ENCODE data around the gene PHC1.
"Not testable (repeated sequence)": the region's sequence is repeated elsewhere in the genome, so short reads cannot be mapped to it uniquely, and the experiment has no call there.

Gene PHC1

DNA sequence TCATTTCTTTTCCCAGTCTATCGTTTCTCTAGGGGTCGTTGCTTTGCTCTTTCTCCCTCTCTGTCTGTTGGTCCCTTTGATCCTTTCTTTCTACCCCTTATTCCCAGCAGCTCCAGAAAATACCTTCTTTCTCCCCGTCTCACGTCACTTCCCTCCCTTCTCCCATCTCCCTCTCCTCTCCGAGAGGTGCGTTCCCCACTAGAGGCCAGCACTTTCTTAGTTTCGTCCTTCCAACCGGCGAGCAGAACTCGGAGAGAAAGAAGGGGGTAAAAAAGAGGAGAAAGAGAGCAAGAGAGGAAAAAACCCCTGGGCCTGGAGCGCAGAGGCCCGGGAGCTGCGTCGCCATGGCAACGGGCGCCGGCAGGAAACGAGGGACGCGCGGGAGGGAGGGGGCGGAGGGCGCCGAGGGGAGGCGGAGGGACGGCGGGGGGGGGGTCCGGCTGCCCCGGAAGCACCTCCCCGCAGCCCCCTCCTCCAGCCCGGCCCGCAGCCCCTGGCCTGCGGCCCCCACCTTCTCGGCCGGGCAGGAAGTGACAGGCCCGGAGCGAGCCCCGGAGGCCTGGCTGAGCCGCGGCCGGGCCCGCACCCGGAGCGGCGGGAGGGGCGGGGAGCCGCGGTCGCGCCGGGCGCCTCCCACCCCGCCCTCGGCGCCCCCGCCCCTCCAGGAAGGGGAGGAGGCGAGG, at the start of gene PHC1:
PHC1 (plus strand) TSS at position 477 of the 683 bp plus-strand sequence. CDS start 3,169 bp downstream, outside the sequence.
- peak; percentile 85 for DNase-seq

DNA sequence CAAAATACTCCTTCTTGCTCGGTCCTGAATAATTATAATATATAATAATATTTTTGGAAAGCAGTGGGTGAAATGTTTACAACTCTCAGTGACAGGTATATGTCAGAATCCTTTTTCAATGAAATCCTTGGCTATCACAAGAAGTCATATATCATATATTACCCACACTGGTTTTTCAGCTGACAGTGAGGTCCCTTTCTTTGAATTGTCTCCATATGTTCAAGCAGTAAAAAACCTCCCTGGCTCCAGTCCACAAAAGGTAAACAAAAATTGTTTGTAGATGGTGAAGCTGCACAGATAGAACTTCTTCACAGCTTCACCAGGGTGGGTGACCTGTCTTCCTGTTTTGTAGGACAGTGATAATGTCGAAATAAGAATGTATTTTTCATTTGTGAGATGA, 47.9 kb upstream of the PHC1 start:
- DNase-seq = no peak

DNA sequence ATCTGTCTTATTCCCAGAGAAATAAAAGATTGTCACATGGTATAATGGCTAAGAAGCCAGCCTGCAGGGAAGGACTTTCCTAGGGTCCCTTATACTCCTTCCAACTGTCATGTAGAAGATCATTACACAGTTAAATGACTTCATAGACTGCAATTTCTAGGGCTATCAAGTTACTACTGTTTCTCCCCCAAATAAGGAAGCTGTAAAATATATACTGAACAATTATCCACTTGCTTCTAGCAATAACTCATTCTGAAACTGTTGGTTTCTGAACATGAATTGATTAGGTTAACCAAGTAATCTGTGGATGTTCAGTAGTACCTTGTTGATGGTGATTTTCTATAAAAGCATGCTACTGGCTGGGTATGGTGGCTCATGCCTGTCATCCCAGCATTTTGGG, 47.3 kb upstream of the PHC1 start:
- no peak for DNase-seq

DNA sequence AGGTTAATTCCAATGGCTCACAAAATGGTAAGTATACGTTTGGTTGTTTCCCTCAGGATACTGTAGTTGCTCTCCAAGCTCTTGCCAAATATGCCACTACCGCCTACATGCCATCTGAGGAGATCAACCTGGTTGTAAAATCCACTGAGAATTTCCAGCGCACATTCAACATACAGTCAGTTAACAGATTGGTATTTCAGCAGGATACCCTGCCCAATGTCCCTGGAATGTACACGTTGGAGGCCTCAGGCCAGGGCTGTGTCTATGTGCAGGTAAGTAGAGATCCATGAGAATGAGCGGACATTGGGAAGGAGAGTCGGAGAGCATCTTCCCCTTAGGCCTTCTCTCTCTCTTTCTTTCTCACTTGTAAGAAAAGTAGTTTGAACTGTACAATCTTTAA, 46.5 kb upstream of the PHC1 start:
- DNase-seq = no peak

DNA sequence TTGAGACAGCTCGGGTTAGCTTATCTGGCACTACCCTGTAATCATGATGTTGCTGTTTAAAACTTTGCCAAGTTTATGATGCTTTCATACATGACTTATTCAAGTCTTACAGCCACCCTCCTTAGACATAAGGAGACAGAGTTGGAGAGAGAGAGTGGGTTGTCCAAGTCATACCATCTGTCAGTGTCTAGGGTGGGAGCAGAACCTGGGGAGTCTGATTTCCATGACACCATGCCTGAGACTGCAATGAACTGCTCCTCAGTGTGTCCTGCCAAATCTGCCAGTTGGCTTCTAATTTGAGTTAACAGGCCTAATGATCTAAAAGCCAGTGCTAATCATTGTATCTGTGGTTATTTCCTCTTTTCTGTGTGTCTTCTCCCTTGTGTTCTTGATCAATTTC, 43.7 kb upstream of the PHC1 start:
- DNase-seq = no peak

DNA sequence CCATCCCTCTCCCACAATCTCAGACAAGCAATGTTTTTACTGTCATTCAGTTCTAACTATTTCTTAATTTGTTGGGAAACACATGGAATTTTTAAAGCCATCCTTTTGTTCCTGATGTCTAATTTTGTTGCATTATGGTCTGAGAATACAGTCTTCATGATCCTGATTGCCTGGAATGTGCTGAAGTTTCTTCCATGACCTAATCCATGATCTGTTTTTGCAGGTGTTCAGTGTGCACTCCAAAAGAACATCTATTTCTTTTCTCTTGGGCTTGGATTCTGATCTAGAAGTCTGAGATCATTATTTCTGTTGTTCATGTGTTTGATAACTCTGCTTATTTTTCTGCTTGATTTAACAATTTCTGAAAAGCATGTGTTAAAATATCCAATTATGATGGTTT, 43.2 kb upstream of the PHC1 start:
- DNase-seq = no peak

DNA sequence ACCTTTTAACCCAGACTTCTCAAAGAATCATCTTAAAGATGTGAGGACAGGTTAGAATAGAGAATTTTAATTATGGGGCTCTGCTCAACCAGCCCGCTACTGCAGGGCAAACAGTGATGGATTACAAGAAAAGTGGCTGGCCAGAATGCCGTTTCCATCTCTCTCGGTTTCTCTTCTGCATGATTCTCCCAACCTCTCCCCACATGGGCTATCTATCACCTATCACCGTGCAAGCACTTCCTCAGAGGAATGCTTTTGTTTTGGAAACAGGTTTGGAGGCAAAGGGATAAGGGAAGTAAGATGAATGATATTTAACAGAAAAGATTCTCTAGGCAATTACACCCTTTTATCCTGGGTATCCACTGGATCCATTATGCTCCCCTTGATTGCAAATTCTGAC, 37.4 kb upstream of the PHC1 start:
- DNase-seq = no peak

DNA sequence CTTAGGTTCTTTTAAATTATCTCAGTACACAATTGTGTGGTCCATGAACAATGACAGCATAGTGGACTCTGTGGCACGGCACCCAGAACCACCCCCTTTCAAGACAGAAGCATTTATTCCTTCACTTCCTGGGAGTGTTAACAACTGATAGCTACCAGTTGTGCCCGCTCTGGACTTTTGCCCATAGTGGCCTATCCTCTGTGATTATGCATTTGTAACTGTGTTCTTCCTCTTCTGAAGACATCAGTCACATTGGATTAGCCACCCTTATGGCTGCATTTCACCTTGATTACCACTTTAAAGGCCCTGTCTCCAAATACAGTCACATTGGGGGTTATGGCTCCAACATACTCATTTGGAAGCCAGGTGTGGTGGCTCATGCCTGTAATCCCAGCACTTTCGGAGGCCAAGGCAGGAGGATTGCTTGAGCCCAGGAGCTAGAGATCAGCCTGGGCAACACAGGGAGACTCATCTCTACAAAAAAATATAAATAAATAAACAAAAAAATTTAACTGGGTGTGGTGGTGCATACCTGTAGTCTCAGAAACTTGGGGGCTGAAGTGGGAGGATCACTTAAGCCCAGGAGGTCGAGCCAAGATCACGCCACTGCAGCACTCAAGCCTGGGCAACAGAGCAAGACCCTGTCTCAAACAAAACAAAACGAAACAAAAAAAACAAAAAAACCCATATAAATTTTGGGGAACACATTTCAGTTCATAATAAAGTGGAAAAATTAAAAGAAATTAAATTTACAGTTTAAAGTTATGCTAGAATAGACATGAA, 27.6 kb upstream of the PHC1 start:
- DNase-seq = no peak

DNA sequence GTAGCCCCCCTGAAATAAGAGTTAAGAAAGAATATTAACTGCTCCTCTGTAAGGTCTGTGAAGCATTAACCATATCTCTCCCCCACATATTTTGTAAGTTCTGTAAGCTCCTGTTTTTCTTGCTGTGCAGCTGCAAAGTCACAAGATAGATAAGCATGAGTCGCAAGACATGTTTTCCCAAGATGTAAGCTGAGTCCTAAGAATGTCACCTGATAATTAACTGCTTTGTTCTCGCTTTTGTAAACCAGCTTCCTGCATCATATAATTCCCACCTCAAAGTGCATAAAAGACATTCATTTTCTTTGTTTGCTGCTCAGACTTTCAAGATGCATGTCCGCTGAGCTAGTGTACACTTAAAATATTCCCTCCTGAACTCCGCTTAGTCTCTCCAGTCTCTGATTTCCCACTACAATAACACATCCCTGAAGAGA, 27.0 kb upstream of the PHC1 start:
- DNase-seq = no peak

DNA sequence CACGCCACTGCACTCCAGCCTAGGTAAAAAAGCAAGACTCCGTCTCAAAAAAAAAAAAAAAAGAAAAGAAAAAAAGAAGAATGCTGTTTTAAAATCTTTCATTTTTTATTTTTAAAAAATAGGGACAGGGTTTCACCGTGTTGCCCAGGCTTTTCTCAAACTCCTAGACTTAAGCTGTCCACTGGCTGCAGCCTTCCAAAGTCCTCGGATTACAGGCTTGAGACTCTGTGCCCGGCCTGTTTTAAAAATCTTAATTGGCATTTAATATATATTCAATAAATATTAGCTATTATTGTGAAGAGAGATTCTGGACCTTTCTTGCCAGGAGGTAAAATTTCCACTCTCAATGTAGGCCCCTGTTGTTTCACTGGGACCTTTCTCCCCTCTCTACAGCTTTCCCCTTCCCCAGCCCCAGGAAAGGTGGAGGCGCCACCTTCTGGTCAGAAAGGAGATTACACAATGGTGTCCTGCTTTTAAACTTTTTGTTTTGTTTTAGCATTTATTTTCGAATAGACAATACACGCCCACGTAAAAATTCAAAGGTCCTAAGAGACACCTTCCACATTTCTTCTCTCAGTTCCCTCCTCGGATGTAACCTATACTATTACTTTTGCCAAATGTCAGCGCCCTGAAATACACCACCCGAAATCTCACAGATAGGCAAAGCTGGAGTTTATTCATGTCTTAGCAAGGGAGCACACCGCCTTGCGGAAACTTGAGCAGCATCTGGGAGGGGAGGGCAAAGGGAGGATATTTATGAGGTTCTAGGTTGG, 23.8 kb upstream of the PHC1 start:
- peak; percentile 72 for DNase-seq

DNA sequence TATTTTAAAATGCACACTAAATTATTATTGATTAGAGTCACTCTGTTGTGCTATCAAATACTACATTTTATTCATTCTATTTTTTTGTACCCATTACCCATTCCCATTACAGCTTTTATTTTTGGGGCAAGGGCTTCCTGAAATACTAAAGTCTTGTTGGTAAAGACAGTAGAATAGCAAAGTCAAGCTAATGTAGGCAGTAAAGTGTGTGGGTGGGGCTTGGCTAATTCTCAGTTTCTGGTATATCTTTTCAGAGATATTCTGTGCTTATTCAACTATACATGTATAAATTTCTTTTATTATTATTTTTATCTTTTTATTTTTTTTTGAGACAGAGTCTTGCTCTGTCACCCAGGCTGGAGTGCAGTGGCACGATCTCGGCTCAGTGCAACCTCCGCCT, 22.3 kb upstream of the PHC1 start:
- DNase-seq = no peak

DNA sequence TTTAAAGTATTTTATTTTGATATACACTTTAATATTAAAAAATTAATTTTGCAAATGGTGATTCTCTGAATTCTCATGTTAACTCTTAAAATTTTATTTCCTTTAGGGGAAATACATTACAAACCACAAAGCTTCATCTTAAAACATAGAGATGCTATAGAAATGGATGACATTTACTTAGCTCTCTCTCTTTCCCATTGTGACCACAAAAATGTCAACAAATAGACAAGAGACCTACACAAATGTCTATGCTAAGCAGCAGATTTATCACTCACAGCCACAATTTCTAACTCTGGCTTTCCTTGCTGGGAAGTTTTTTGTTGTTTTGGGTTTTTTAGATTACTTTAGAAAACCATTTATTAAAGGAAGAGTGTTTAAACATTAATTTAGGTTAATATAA, 19.9 kb upstream of the PHC1 start:
- no peak for DNase-seq

DNA sequence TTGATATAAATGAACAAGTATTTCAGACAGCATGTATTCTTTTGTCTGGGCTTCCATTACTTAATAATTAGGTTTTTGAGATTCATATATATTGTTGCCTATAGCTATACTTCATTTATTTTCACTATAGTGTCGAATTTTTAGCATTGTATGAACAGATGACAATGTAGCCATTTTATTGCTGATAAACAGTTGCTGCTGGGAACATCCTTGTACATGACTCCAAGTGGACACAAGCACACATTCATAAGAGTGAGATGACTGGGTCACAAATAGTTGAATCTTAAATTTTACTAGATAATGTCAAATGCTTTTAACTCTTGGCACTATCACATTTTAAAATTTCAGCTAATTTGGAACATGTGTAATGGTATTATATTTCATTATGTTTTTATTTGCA, 19.3 kb upstream of the PHC1 start:
- DNase-seq = no peak

DNA sequence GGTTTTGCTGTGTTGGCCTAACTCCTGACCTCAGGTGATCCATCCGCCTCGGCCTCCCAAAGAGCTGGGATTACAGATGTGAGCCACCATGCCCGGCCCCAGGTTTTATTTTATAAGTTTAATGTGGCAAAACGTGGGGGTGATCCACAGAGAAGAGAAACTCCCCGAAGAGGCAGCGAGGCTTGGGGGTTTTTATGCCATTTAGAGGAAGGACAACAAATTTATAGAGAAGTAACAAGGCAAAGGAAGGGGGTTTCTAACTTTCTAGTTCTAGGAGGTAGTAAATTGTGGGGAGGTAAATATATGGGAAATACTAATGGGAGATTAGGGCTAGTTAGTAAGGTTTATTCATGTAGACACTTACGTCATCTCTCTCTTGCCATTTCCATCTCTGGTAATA, 17.2 kb upstream of the PHC1 start:
- DNase-seq = no peak

DNA sequence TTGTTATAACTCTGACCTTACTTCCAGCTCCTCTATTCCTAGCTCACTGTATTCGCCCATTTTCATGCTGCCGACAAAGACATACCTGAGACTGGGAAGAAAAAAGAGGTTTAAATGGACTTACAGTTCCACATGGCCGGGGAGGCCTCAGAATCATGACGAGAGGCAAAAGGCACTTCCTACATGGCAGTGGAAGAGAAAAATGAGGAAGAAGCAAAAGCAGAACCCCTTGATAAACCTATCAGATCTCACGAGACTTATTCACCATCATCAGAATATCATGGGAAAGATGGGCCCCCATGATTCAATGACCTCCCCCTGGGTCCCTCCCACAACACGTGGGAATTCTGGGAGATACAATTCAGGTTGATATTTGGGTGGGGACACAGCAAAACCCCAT, 14.5 kb upstream of the PHC1 start:
- no peak for DNase-seq

DNA sequence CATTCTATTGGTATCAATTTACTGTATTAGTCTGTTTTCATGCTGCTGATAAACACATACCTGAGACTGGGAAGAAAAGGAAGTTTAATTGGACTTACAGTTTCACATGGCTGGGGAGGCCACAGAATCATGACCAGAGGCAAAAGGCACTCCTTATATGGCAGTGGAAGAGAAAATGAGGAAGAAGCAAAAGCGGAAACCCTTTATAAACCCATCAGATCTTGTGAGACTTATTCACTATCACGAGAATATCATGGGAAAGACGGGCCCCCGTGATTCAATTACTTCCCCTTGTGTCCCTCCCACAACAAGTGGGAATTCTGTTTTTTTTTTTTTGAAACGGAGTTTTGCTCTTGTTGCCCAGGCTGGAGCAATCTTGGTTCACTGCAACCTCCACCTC, 11.6 kb upstream of the PHC1 start:
- DNase-seq = not testable (repeated sequence)

DNA sequence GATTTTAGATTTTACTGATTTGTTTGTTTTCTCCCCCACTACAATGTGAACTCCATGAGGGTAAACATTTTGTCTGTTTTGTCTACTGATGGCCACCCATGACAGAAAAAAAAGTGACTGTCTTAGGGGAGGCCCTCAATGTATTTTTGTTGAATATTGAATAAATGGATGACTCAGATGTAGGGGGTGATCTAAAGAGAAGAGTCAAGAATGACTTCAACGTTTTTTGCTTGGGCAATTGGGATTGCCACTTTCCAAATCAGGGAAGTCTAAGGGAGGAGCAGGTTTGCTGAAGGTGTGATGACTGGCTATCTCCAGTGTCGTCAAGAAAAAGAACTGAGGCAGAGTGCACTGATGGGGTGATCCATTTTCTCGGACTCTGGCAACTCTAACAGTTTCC, 10.7 kb upstream of the PHC1 start:
- no peak for DNase-seq

DNA sequence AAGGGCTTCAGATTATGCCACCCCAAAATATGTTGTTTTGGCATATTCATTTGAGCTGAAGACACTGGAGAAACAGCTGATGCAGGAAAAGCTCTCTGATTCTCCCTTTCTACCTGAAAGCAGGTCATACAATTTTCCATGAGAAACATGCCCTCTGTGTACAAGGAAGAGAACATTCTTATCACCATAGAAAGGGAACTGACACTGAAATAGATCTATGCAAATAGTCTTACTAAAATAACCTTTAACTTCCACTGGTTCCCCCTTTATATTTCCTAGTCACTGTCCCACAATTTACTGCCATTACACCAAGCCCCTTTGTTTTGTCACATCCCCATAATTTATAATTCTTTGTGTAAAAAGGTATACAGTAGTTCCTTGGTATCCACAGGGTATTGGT, 9.6 kb upstream of the PHC1 start:
- DNase-seq = no peak

DNA sequence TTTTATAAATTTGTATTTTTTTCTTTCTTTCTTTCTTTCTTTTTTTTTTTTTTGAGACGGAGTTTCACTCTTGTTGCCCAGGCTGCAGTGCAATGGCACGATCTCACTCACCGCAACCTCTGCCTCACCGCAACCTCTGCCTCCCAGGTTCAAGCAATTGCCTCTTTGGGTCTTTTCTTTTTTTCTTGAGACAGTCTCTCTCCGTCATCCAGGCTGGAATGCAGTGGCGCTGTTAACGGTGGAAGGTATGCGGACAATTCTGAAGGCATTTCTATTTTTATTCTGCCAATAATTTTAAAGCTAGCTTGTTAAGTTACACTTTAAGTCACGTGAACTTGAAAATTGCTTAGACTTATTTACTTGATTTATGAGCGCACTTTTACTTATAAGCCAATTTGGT, 8.8 kb upstream of the PHC1 start:
- no peak for DNase-seq

DNA sequence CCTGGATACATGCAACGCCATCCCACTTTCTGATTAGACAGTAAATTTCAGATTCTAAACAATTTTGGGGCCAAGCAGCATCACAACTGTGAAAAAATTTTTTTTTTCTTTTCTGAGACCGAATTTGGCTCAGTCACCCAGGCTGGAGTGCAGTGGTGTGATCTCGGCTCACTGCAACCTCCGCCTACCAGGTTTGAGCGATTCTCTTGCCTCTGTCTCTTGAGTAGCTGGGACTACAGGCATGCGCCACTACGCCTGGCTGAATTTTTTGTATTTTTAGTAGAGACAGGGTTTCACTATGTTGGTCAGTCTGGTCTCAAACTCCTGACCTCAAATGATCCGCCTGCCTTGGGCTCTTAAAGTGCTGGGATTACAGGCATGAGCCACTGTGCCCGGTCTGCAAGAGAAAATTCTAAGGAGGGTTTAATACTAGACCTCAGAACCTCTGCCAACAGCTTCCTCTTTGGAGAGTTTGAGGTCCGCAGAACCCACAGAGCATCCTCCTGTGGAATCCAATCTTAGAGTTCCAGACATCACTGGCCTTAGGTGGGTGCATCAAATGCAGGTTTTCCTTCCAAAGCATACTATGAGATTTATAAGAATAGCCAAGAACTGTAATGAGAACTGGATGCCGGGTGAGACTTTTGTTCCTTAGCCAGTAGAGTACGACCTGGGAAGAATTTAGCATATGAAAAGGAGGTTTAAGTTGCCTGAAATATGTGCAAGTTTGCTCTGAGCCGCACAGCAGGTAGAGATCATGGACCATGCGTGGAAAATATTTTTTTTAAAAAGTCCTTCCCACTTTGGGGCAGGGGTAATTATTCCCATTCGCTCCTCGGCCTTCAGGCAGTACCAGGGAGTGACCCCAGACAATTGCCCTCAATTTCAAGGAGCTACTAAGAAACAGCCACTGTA, 7.8 kb upstream of the PHC1 start:
- no peak for DNase-seq

DNA sequence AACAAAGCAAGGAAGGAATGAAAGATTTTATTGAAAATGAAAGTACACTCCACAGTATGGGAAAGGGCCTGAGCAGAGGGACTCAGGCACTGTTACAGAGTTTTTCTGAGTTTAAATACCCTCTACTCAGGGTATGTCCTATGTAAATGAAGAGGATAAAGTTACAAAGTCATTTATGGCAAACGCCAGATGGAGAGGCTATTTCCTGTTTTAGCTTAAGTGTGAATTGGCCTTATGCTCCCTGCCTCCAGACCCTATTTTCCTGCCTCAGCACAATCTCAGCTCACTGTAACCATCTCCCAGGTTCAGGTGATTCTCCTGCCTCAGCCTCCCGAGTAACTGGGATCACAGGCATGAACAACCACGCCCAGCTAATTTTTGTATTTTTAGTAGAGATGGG, 6.8 kb upstream of the PHC1 start:
- DNase-seq = no peak

DNA sequence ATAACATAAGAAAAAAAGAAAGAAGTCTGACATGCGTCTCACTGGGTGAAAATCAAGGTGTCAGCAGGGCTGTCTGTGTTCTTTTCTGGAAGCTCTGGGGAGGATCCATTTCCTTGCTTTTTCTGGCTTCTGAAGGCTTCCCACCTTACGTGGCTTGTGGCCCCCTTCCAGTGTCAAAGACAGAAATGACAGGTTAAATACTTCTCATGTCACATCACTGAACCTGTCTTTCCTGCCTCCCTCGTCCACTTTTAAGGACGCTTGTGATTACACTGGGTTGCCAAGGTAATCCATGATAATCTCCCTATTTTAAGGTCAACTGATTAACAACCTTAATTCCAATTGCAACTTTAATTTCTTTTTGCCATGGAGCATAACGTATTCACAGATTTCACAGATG, 4.6 kb upstream of the PHC1 start:
- no peak for DNase-seq

All from CD4-positive, alpha-beta T cell treated with Interleukin-10 for 1 hour (primary cell).